HepG2 (cell line): ENCODE results near the gene SYCE3. TPM values are rescaled to one million over a fixed set of nuclear protein-coding genes. Genes with fewer than 3 reads are reported as not detected.

ENCODE experiments used
- FOSL2 ChIP-seq: sonication (generic); formaldehyde crosslinking; IDR thresholded peaks from 2 replicates; pipeline ENCODE4 v1.4.0; 2020; ENCODE audit warnings: missing genetic modification reagents
- GATAD2A ChIP-seq: IDR thresholded peaks from 2 replicates; pipeline ENCODE4 v1.6.1; 2016
- ISL2 ChIP-seq: sonication (generic); formaldehyde crosslinking; IDR thresholded peaks from 2 replicates; pipeline ENCODE4 v1.5.0; 2020; ENCODE audit warnings: missing genetic modification reagents
- KLF16 ChIP-seq, 2 experiments: sonication (generic) in 1 of 2; formaldehyde crosslinking in 1 of 2; IDR thresholded peaks; 2 replicates each; pipeline versions ENCODE4 v1.6.1 to v1.8.0; 2016 to 2023; ENCODE audit warnings: missing genetic modification reagents in 2 of 2, missing compliant biosample characterization in 1 of 2
- NFIB ChIP-seq: sonication (generic); formaldehyde crosslinking; IDR thresholded peaks from 2 replicates; pipeline ENCODE4 v1.9.0; 2021; ENCODE audit warnings: missing genetic modification reagents, mild to moderate bottlenecking, borderline replicate concordance
- PAWR ChIP-seq: sonication (generic); formaldehyde crosslinking; IDR thresholded peaks from 2 replicates; pipeline ENCODE4 v1.4.0; 2020; ENCODE audit warnings: missing genetic modification reagents, mild to moderate bottlenecking, borderline replicate concordance
- SIX4 ChIP-seq: sonication (generic); formaldehyde crosslinking; IDR thresholded peaks from 2 replicates; pipeline ENCODE4 v1.4.0; 2020; ENCODE audit warnings: missing genetic modification reagents
- ZBTB1 ChIP-seq: sonication (generic); formaldehyde crosslinking; IDR thresholded peaks from 2 replicates; pipeline ENCODE4 v1.4.0; 2020; ENCODE audit warnings: missing genetic modification reagents, borderline replicate concordance
- ZC3H13 ChIP-seq: sonication (generic); formaldehyde crosslinking; IDR thresholded peaks from 2 replicates; pipeline ENCODE4 v1.8.1; 2023; ENCODE audit warnings: mild to moderate bottlenecking, missing genetic modification reagents, moderate library complexity
- ZMYM4 ChIP-seq: sonication (generic); formaldehyde crosslinking; IDR thresholded peaks from 2 replicates; pipeline ENCODE4 v1.8.1; 2023; ENCODE audit warnings: mild to moderate bottlenecking, missing genetic modification reagents
- ZNF607 ChIP-seq: sonication (generic); formaldehyde crosslinking; IDR thresholded peaks from 2 replicates; pipeline ENCODE4 v1.5.1; 2020; ENCODE audit warnings: missing genetic modification reagents, mild to moderate bottlenecking, borderline replicate concordance
- ZNF652 ChIP-seq: IDR thresholded peaks from 2 replicates; pipeline ENCODE4 v1.6.1; 2016; ENCODE audit warnings: low read depth, borderline replicate concordance
- ZNF766 ChIP-seq: sonication (generic); formaldehyde crosslinking; IDR thresholded peaks from 2 replicates; pipeline ENCODE4 v1.5.0; 2020; ENCODE audit warnings: missing genetic modification reagents, borderline replicate concordance
- polyA plus RNA-seq, 8 experiments: library from polyadenylated mRNA; depleted of rRNA in 3 of 8; stranded (reverse) in 7 of 8; unstranded in 1 of 8; fragments of >200 nt; fragmentation: Illumina TruSeq in 4 of 8; extraction: Trizol in 4 of 8; gene quantifications; 2 replicates each; pipeline versions ENCODE4 v1.2.1 to v1.2.3, GENCODE V29; 2011 to 2016; ENCODE audit warnings: low read depth in 4 of 8, missing spikeins in 1 of 8, mixed read lengths in 1 of 8; ENCODE audit not compliant: insufficient read depth in 1 of 8
- total RNA-seq, 5 experiments: library from RNA; depleted of rRNA; stranded (reverse); fragments of >200 nt; fragmentation: Illumina TruSeq; extraction: Trizol; gene quantifications; 2 replicates each; pipeline ENCODE4 v1.2.3, GENCODE V29; 2016; ENCODE audit warnings: low read depth in 1 of 5
- TF ChIP-seq, protein P1 (sequence below): IDR thresholded peaks from 2 replicates; pipeline ENCODE4 v1.6.1; 2016; ENCODE audit warnings: control low read depth
- TF ChIP-seq, protein P2 (sequence below): IDR thresholded peaks from 2 replicates; pipeline ENCODE4 v1.6.1; 2016; ENCODE audit warnings: low read depth, missing genetic modification reagents, missing compliant biosample characterization
- TF ChIP-seq, protein P3 (sequence below): sonication (generic); formaldehyde crosslinking; IDR thresholded peaks from 2 replicates; pipeline ENCODE4 v1.4.0; 2020; ENCODE audit warnings: missing genetic modification reagents

SYCE3 gene
- total and polyA plus RNA-seq, 2 of the 13 experiments (the other 11 are each of a cell fraction or from before 2014, with no cell fraction given), result not detected

DNA sequence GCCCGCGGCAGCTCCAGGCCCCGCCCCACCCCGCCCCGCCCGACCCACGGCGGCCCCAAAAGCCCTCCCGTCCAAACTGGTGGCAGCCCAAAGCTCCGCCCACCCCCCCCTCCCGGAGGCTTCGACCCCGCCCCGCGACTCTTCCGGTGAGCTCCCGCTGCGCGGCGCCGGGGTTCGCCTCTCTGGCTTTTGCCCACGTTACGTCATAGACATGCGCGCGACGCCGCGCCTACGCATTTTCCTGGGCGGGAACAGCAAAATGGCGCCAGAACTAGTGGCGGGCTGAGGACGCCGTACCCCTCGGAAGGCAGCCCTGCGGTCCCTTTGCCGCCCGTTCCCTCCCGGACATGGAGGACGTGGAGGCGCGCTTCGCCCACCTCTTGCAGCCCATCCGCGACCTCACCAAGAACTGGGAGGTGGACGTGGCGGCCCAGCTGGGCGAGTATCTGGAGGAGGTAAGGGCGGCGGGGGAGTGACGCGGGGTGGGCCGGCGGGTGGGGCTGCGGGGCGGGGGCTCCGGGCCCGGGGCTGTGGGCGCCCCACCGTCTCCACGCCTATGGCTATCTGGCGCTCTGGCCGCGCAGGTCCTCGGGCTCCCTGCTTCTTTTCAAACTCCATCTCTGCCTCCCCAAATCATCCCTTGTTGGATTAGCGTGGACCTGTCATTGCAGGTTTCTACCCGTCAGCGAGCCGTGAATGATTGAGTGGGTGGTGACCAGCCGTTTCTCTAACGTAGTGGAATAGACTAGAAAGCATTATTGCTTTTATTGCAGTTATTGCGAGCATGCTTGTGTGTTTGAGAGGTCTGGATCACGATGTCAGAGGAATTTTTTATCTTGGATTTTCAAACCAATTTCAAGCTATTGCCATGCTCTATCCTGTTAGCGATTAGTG is 54.5 kb downstream of the SYCE3 start, which contains the start of gene NCAPH2 (continued):
- TF ChIP-seq, protein P1, sequence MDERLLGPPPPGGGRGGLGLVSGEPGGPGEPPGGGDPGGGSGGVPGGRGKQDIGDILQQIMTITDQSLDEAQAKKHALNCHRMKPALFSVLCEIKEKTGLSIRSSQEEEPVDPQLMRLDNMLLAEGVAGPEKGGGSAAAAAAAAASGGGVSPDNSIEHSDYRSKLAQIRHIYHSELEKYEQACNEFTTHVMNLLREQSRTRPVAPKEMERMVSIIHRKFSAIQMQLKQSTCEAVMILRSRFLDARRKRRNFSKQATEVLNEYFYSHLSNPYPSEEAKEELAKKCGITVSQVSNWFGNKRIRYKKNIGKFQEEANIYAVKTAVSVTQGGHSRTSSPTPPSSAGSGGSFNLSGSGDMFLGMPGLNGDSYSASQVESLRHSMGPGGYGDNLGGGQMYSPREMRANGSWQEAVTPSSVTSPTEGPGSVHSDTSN (CRISPR knock-in tag), result no peak
- TF ChIP-seq ISL2 (CRISPR knock-in tag), result peak; percentile 17; the same call in 1 of the 2 replicates
- peak in 1 of 2 experiments; percentile 71; a peak in 2 of 4 replicates for TF ChIP-seq KLF16 (CRISPR knock-in tag; IDR thresholded peaks at IDR 0.05)
- 0 out of 2 replicates have a peak, but pooled peaks have one; percentile 42 for TF ChIP-seq ZC3H13
- TF ChIP-seq ZNF607 (CRISPR knock-in tag), result no peak
- peak; percentile 65 for TF ChIP-seq ZMYM4 (CRISPR knock-in tag)
- TF ChIP-seq ZBTB1 (CRISPR knock-in tag), result no peak
- no peak for TF ChIP-seq ZNF766
- peak; percentile 37 for TF ChIP-seq FOSL2 (CRISPR knock-in tag)
- peak; percentile 23; the same call in 1 of the 2 replicates for TF ChIP-seq GATAD2A (CRISPR knock-in tag)
- TF ChIP-seq SIX4 (CRISPR knock-in tag), result no peak
- no peak for TF ChIP-seq ZNF652 (CRISPR knock-in tag)
- TF ChIP-seq, protein P2, sequence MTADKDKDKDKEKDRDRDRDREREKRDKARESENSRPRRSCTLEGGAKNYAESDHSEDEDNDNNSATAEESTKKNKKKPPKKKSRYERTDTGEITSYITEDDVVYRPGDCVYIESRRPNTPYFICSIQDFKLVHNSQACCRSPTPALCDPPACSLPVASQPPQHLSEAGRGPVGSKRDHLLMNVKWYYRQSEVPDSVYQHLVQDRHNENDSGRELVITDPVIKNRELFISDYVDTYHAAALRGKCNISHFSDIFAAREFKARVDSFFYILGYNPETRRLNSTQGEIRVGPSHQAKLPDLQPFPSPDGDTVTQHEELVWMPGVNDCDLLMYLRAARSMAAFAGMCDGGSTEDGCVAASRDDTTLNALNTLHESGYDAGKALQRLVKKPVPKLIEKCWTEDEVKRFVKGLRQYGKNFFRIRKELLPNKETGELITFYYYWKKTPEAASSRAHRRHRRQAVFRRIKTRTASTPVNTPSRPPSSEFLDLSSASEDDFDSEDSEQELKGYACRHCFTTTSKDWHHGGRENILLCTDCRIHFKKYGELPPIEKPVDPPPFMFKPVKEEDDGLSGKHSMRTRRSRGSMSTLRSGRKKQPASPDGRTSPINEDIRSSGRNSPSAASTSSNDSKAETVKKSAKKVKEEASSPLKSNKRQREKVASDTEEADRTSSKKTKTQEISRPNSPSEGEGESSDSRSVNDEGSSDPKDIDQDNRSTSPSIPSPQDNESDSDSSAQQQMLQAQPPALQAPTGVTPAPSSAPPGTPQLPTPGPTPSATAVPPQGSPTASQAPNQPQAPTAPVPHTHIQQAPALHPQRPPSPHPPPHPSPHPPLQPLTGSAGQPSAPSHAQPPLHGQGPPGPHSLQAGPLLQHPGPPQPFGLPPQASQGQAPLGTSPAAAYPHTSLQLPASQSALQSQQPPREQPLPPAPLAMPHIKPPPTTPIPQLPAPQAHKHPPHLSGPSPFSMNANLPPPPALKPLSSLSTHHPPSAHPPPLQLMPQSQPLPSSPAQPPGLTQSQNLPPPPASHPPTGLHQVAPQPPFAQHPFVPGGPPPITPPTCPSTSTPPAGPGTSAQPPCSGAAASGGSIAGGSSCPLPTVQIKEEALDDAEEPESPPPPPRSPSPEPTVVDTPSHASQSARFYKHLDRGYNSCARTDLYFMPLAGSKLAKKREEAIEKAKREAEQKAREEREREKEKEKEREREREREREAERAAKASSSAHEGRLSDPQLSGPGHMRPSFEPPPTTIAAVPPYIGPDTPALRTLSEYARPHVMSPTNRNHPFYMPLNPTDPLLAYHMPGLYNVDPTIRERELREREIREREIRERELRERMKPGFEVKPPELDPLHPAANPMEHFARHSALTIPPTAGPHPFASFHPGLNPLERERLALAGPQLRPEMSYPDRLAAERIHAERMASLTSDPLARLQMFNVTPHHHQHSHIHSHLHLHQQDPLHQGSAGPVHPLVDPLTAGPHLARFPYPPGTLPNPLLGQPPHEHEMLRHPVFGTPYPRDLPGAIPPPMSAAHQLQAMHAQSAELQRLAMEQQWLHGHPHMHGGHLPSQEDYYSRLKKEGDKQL (CRISPR knock-in tag), result no peak
- no peak for TF ChIP-seq NFIB (CRISPR knock-in tag)
- TF ChIP-seq, protein P3, sequence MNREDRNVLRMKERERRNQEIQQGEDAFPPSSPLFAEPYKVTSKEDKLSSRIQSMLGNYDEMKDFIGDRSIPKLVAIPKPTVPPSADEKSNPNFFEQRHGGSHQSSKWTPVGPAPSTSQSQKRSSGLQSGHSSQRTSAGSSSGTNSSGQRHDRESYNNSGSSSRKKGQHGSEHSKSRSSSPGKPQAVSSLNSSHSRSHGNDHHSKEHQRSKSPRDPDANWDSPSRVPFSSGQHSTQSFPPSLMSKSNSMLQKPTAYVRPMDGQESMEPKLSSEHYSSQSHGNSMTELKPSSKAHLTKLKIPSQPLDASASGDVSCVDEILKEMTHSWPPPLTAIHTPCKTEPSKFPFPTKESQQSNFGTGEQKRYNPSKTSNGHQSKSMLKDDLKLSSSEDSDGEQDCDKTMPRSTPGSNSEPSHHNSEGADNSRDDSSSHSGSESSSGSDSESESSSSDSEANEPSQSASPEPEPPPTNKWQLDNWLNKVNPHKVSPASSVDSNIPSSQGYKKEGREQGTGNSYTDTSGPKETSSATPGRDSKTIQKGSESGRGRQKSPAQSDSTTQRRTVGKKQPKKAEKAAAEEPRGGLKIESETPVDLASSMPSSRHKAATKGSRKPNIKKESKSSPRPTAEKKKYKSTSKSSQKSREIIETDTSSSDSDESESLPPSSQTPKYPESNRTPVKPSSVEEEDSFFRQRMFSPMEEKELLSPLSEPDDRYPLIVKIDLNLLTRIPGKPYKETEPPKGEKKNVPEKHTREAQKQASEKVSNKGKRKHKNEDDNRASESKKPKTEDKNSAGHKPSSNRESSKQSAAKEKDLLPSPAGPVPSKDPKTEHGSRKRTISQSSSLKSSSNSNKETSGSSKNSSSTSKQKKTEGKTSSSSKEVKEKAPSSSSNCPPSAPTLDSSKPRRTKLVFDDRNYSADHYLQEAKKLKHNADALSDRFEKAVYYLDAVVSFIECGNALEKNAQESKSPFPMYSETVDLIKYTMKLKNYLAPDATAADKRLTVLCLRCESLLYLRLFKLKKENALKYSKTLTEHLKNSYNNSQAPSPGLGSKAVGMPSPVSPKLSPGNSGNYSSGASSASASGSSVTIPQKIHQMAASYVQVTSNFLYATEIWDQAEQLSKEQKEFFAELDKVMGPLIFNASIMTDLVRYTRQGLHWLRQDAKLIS (CRISPR knock-in tag), result no peak
- no peak for TF ChIP-seq PAWR
